Astrocyte (in vitro differentiated cells and primary cell): ENCODE measurements around the gene TLL2. TPM values are rescaled to one million over a fixed set of nuclear protein-coding genes. Genes with fewer than 3 reads are reported as not detected.

Source experiments
- DNase-seq: peaks from one replicate; pipeline ENCODE4 v3.0.0-alpha.2; 2010; ENCODE audit warnings: low read depth
- FAIRE-seq: peaks from 2 replicates; lab custom pipeline; 2011; peaks lifted over from hg19 to GRCh38; lab: Jason Lieb, UNC
- H2AFZ ChIP-seq: 2 replicates; pipeline ENCODE4 v1.6.0; 2012; ENCODE audit warnings: low read depth, low read length, inconsistent platforms
- H3K27ac ChIP-seq: 2 replicates; pipeline ENCODE4 v1.5.1; 2011; ENCODE audit warnings: low read depth, low read length, inconsistent platforms
- H3K27me3 ChIP-seq: 2 replicates; pipeline ENCODE4 v1.6.0; 2011; ENCODE audit warnings: low read length, inconsistent platforms; ENCODE audit not compliant: insufficient read depth
- H3K36me3 ChIP-seq: 2 replicates; pipeline ENCODE4 v1.5.1; 2011; ENCODE audit warnings: low read length, inconsistent platforms; ENCODE audit not compliant: insufficient read depth
- H3K4me1 ChIP-seq: 2 replicates; pipeline ENCODE4 v1.5.1; 2011; ENCODE audit warnings: low read length, inconsistent platforms; ENCODE audit not compliant: insufficient read depth
- H3K4me2 ChIP-seq: 2 replicates; pipeline ENCODE4 v1.6.0; 2012; ENCODE audit warnings: low read length, inconsistent platforms
- H3K4me3 ChIP-seq: 2 replicates; pipeline ENCODE4 v1.5.1; 2011; ENCODE audit warnings: low read depth, mild to moderate bottlenecking, low read length, inconsistent platforms; ENCODE audit not compliant: insufficient read depth
- H3K79me2 ChIP-seq: 2 replicates; pipeline ENCODE4 v1.6.0; 2012; ENCODE audit warnings: mild to moderate bottlenecking, low read length, inconsistent platforms; ENCODE audit not compliant: insufficient read depth
- H3K9ac ChIP-seq: 2 replicates; pipeline ENCODE4 v1.6.0; 2012; ENCODE audit warnings: mild to moderate bottlenecking, low read length, inconsistent platforms
- H3K9me3 ChIP-seq: 2 replicates; pipeline ENCODE4 v1.5.1; 2012; ENCODE audit warnings: low read depth, mild to moderate bottlenecking, low read length, inconsistent platforms; ENCODE audit not compliant: insufficient read depth
- H4K20me1 ChIP-seq: 2 replicates; pipeline ENCODE4 v1.6.0; 2012; ENCODE audit warnings: low read length, inconsistent platforms; ENCODE audit not compliant: insufficient read depth
- H3K27ac Mint-ChIP-seq: one replicate; pipeline ENCODE4 v1.8.0; 2021; ENCODE audit warnings: mild to moderate bottlenecking, mixed read lengths; ENCODE audit not compliant: unreplicated experiment
- H3K27me3 Mint-ChIP-seq: one replicate; pipeline ENCODE4 v1.8.0; 2021; ENCODE audit warnings: low read depth, mixed read lengths; ENCODE audit not compliant: unreplicated experiment
- H3K36me3 Mint-ChIP-seq: one replicate; pipeline ENCODE4 v1.8.0; 2021; ENCODE audit warnings: low read depth, mixed read lengths; ENCODE audit not compliant: unreplicated experiment
- H3K4me1 Mint-ChIP-seq: one replicate; pipeline ENCODE4 v1.8.0; 2021; ENCODE audit warnings: low read depth, mixed read lengths; ENCODE audit not compliant: unreplicated experiment
- H3K4me3 Mint-ChIP-seq: one replicate; pipeline ENCODE4 v1.8.0; 2021; ENCODE audit warnings: mild to moderate bottlenecking, moderate library complexity, mixed read lengths; ENCODE audit not compliant: unreplicated experiment
- H3K9me3 Mint-ChIP-seq: one replicate; pipeline ENCODE4 v1.8.0; 2021; ENCODE audit warnings: mild to moderate bottlenecking, mixed read lengths; ENCODE audit not compliant: unreplicated experiment
- EZH2 ChIP-seq: IDR thresholded peaks from 2 replicates; pipeline ENCODE4 v1.6.1; 2012; ENCODE audit warnings: mild to moderate bottlenecking, low read length, inconsistent platforms; ENCODE audit not compliant: insufficient read depth
- total RNA-seq: library from RNA; stranded (reverse); gene quantifications from 2 replicates; pipeline ENCODE4 v1.2.1, GENCODE V29; 2021
- TF ChIP-seq, protein P1 (sequence below): IDR thresholded peaks from 2 replicates; pipeline ENCODE4 v1.5.1; 2011; ENCODE audit warnings: low read depth, mild to moderate bottlenecking, inconsistent platforms, low read length, moderate library complexity; ENCODE audit not compliant: insufficient read depth

The TLL2 gene
- total RNA-seq, 1 donor from 2014 or later: 7.6 TPM

DNA sequence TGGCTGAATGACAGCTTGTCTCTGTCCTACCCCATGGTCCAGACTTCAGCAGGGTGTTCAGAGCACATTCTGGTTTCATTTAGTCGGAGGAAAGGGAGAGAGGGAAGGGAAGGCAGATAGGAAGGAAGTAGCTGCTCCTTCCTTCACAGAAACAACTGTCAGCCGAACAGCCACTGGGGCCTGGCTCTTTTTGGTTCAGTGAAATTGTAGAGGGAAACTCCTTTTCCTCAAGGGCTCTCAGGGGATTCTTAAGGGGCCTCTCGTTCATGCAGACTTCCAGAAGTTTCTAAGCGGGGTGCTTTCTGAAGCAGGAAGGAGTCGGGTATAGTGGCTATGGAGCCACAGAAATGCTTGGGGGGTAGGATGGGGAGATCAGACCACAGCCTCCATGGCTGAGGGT lies 56.4 kb downstream of the TLL2 start:
- H3K9me3 ChIP-seq: no peaks in the 10 kb centered on the region
- H3K9me3 Mint-ChIP-seq: peaks cover 21% of the 10 kb centered on the region
- H3K9ac ChIP-seq: no peak overlapping the region
- no peaks in the 10 kb centered on the region for H3K79me2 ChIP-seq
- H3K27ac Mint-ChIP-seq: no peak overlapping the region
- no peak overlapping the region for H3K4me3 ChIP-seq
- no peaks in the 10 kb centered on the region for H3K4me1 ChIP-seq
- no peaks in the 10 kb centered on the region for H3K36me3 ChIP-seq
- H3K36me3 Mint-ChIP-seq: peaks cover 23% of the 10 kb centered on the region
- TF ChIP-seq EZH2: no peak
- TF ChIP-seq, protein P1, sequence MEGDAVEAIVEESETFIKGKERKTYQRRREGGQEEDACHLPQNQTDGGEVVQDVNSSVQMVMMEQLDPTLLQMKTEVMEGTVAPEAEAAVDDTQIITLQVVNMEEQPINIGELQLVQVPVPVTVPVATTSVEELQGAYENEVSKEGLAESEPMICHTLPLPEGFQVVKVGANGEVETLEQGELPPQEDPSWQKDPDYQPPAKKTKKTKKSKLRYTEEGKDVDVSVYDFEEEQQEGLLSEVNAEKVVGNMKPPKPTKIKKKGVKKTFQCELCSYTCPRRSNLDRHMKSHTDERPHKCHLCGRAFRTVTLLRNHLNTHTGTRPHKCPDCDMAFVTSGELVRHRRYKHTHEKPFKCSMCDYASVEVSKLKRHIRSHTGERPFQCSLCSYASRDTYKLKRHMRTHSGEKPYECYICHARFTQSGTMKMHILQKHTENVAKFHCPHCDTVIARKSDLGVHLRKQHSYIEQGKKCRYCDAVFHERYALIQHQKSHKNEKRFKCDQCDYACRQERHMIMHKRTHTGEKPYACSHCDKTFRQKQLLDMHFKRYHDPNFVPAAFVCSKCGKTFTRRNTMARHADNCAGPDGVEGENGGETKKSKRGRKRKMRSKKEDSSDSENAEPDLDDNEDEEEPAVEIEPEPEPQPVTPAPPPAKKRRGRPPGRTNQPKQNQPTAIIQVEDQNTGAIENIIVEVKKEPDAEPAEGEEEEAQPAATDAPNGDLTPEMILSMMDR: no peak
- H3K27ac ChIP-seq: no peak overlapping the region
- H4K20me1 ChIP-seq: no peaks in the 10 kb centered on the region
- no peak for DNase-seq
- H3K4me1 Mint-ChIP-seq: no peaks in the 10 kb centered on the region
- FAIRE-seq: no peak
- no peak overlapping the region for H2AFZ ChIP-seq
- no peak overlapping the region for H3K4me3 Mint-ChIP-seq
- no peak overlapping the region for H3K4me2 ChIP-seq
- H3K27me3 Mint-ChIP-seq: peaks cover 4% of the 10 kb centered on the region
- H3K27me3 ChIP-seq: no peaks in the 10 kb centered on the region

DNA sequence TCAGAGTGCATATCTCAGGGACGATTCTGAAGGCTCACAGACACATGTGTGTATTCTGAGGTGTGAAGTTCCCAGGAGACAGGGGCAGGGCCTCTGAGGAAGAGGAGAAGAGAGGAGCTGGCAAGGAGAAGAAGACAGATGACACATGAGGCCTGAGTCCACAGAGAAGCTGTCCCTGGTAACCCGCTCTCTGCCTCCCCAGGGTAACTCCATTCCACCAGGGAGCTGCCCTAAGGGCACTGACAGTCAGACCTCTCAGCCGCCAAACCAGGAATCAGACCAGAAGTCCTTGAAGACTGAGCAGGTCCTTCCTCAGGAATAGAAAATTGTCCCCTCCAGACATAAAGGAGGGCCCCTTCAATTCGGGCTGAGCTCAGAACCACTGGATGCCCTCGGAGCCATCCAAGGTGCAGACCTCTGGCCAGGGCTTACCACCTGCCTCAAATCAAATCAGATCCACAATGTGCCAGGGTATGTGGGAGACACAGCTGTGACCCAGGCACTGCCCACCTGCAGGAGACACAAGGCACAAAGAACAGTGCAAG lies 57.4 kb downstream of the TLL2 start:
- Histone ChIP-seq H2AFZ (no peak overlapping the region), H3K27me3 (no peaks in the 10 kb centered on the region), H3K27ac (no peak overlapping the region), H3K79me2 (no peaks in the 10 kb centered on the region), H3K9ac (no peak overlapping the region), H3K4me1 (no peaks in the 10 kb centered on the region), H3K4me3 (no peak overlapping the region), H3K4me2 (no peak overlapping the region), H3K9me3 (no peaks in the 10 kb centered on the region), H4K20me1 (no peaks in the 10 kb centered on the region), H3K36me3 (no peaks in the 10 kb centered on the region)
- peaks cover 4% of the 10 kb centered on the region for H3K27me3 Mint-ChIP-seq
- TF ChIP-seq, protein P1: no peak
- no peak for TF ChIP-seq EZH2
- no peak overlapping the region for H3K27ac Mint-ChIP-seq
- DNase-seq (no peak), FAIRE-seq (no peak)
- H3K9me3 Mint-ChIP-seq: peaks cover 12% of the 10 kb centered on the region
- peaks cover 16% of the 10 kb centered on the region for H3K36me3 Mint-ChIP-seq
- H3K4me1 Mint-ChIP-seq: no peaks in the 10 kb centered on the region
- no peak overlapping the region for H3K4me3 Mint-ChIP-seq

DNA sequence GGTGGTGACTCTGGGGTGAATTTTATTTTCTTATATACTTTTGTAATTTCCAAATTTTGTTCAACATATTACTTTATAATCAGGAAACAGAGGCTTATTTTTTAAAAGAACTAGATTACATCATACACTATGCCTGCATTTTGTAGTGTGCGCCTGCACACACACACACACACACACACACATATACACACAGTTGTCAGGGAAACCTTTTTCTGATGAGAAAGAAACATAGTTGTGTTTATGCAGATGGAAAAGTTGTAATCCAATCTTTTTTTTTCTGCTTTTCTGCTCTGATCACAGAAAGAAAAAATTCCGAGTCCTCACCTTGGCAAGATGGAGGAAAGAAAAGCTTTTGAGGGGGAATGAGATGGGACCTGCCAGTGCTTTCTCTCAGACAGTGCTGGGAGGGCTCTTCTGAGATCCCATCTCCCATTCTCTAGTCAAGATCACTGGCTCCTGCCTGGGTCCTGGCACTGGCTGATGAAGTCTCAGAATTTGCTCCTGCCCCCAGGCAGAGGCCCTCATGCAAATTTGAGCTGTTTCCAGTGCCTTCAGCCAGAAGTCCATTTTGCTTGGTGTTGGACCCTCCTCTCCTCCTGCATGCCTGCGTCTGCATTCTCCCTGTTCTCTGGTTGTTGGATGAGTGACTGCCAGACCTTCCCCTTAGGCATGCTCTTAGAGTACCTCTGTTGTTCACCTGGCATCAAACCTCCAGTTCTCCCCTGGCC lies 59.7 kb downstream of the TLL2 start:
- TF ChIP-seq, protein P1: no peak
- no peak for TF ChIP-seq EZH2
- Mint-ChIP-seq H3K27me3 (peaks cover 9% of the 10 kb centered on the region), H3K36me3 (peaks cover 10% of the 10 kb centered on the region), H3K9me3 (no peaks in the 10 kb centered on the region), H3K27ac (no peak overlapping the region), H3K4me3 (no peak overlapping the region), H3K4me1 (peaks cover 4% of the 10 kb centered on the region)
- Histone ChIP-seq H2AFZ (no peak overlapping the region), H3K9ac (no peak overlapping the region), H3K36me3 (no peaks in the 10 kb centered on the region), H3K4me1 (no peaks in the 10 kb centered on the region), H3K27me3 (no peaks in the 10 kb centered on the region), H3K27ac (no peak overlapping the region), H3K4me2 (no peak overlapping the region), H3K79me2 (no peaks in the 10 kb centered on the region), H3K4me3 (no peak overlapping the region), H3K9me3 (no peaks in the 10 kb centered on the region), H4K20me1 (no peaks in the 10 kb centered on the region)
- FAIRE-seq: no peak
- DNase-seq: no peak
